Astrocyte (in vitro differentiated cells and primary cell): ENCODE data around the gene NOS1. TPM values are rescaled to one million over a fixed set of nuclear protein-coding genes. Genes with fewer than 3 reads are reported as not detected.
A peak's percentile ranks its signal among the peaks of the same experiment; 100 is the strongest.

Source experiments
- DNase-seq: peaks from one replicate; pipeline ENCODE4 v3.0.0-alpha.2; 2010; ENCODE audit warnings: low read depth
- FAIRE-seq: peaks from 2 replicates; lab custom pipeline; 2011; peaks lifted over from hg19 to GRCh38; lab: Jason Lieb, UNC
- H2AFZ ChIP-seq: 2 replicates; pipeline ENCODE4 v1.6.0; 2012; ENCODE audit warnings: low read depth, low read length, inconsistent platforms
- H3K27ac ChIP-seq: 2 replicates; pipeline ENCODE4 v1.5.1; 2011; ENCODE audit warnings: low read depth, low read length, inconsistent platforms
- H3K27me3 ChIP-seq: 2 replicates; pipeline ENCODE4 v1.6.0; 2011; ENCODE audit warnings: low read length, inconsistent platforms; ENCODE audit not compliant: insufficient read depth
- H3K36me3 ChIP-seq: 2 replicates; pipeline ENCODE4 v1.5.1; 2011; ENCODE audit warnings: low read length, inconsistent platforms; ENCODE audit not compliant: insufficient read depth
- H3K4me1 ChIP-seq: 2 replicates; pipeline ENCODE4 v1.5.1; 2011; ENCODE audit warnings: low read length, inconsistent platforms; ENCODE audit not compliant: insufficient read depth
- H3K4me2 ChIP-seq: 2 replicates; pipeline ENCODE4 v1.6.0; 2012; ENCODE audit warnings: low read length, inconsistent platforms
- H3K4me3 ChIP-seq: 2 replicates; pipeline ENCODE4 v1.5.1; 2011; ENCODE audit warnings: low read depth, mild to moderate bottlenecking, low read length, inconsistent platforms; ENCODE audit not compliant: insufficient read depth
- H3K79me2 ChIP-seq: 2 replicates; pipeline ENCODE4 v1.6.0; 2012; ENCODE audit warnings: mild to moderate bottlenecking, low read length, inconsistent platforms; ENCODE audit not compliant: insufficient read depth
- H3K9ac ChIP-seq: 2 replicates; pipeline ENCODE4 v1.6.0; 2012; ENCODE audit warnings: mild to moderate bottlenecking, low read length, inconsistent platforms
- H3K9me3 ChIP-seq: 2 replicates; pipeline ENCODE4 v1.5.1; 2012; ENCODE audit warnings: low read depth, mild to moderate bottlenecking, low read length, inconsistent platforms; ENCODE audit not compliant: insufficient read depth
- H4K20me1 ChIP-seq: 2 replicates; pipeline ENCODE4 v1.6.0; 2012; ENCODE audit warnings: low read length, inconsistent platforms; ENCODE audit not compliant: insufficient read depth
- H3K27ac Mint-ChIP-seq: one replicate; pipeline ENCODE4 v1.8.0; 2021; ENCODE audit warnings: mild to moderate bottlenecking, mixed read lengths; ENCODE audit not compliant: unreplicated experiment
- H3K27me3 Mint-ChIP-seq: one replicate; pipeline ENCODE4 v1.8.0; 2021; ENCODE audit warnings: low read depth, mixed read lengths; ENCODE audit not compliant: unreplicated experiment
- H3K36me3 Mint-ChIP-seq: one replicate; pipeline ENCODE4 v1.8.0; 2021; ENCODE audit warnings: low read depth, mixed read lengths; ENCODE audit not compliant: unreplicated experiment
- H3K4me1 Mint-ChIP-seq: one replicate; pipeline ENCODE4 v1.8.0; 2021; ENCODE audit warnings: low read depth, mixed read lengths; ENCODE audit not compliant: unreplicated experiment
- H3K4me3 Mint-ChIP-seq: one replicate; pipeline ENCODE4 v1.8.0; 2021; ENCODE audit warnings: mild to moderate bottlenecking, moderate library complexity, mixed read lengths; ENCODE audit not compliant: unreplicated experiment
- H3K9me3 Mint-ChIP-seq: one replicate; pipeline ENCODE4 v1.8.0; 2021; ENCODE audit warnings: mild to moderate bottlenecking, mixed read lengths; ENCODE audit not compliant: unreplicated experiment
- EZH2 ChIP-seq: IDR thresholded peaks from 2 replicates; pipeline ENCODE4 v1.6.1; 2012; ENCODE audit warnings: mild to moderate bottlenecking, low read length, inconsistent platforms; ENCODE audit not compliant: insufficient read depth
- total RNA-seq: library from RNA; stranded (reverse); gene quantifications from 2 replicates; pipeline ENCODE4 v1.2.1, GENCODE V29; 2021
- TF ChIP-seq, protein P1 (sequence below): IDR thresholded peaks from 2 replicates; pipeline ENCODE4 v1.5.1; 2011; ENCODE audit warnings: low read depth, mild to moderate bottlenecking, inconsistent platforms, low read length, moderate library complexity; ENCODE audit not compliant: insufficient read depth

The NOS1 gene
- total RNA-seq, 1 donor from 2014 or later, result 0.05 TPM

DNA sequence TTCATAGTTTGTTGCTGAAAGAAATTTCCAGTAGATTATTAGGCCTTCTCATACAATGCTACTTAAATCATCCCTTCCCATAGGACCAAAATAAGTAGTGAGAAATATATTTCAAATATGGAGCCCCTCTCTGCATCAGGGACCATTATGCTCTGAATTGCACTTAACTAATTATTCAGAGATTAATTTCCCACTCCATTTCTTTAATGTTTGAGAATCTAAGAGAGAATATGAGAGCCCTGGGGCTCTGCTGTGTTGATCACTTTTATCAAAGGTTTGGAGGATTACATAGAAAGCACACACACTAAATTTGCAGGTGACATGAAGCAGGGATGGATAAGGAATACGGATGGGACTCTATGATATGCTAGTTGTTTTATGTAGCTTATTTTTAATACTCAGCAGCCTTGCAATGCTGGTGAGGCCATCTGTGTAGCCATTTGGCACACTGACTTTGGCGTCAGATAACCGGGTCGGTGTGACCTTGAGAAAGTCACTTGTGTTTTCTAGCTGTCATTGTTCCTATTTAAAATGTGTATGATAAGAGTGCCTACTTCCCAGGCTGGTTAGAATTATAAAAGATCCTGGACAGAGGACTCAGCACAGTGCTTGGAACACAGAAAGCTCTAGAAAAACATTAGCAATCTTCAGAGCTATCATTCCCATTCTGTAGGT, 121.2 kb downstream of the NOS1 start:
- no peaks in the 10 kb centered on the region for H3K9me3 ChIP-seq
- peaks cover 23% of the 10 kb centered on the region for H3K27me3 Mint-ChIP-seq
- no peaks in the 10 kb centered on the region for H4K20me1 ChIP-seq
- H2AFZ ChIP-seq, result no peak overlapping the region
- H3K9ac ChIP-seq, result no peak overlapping the region
- H3K27ac ChIP-seq, result no peak overlapping the region
- H3K4me3 ChIP-seq, result no peak overlapping the region
- no peaks in the 10 kb centered on the region for H3K36me3 Mint-ChIP-seq
- H3K4me1 Mint-ChIP-seq, result no peaks in the 10 kb centered on the region
- H3K4me3 Mint-ChIP-seq, result no peak overlapping the region
- H3K27me3 ChIP-seq, result no peaks in the 10 kb centered on the region
- FAIRE-seq, result no peak
- H3K36me3 ChIP-seq, result no peaks in the 10 kb centered on the region
- no peak overlapping the region for H3K4me2 ChIP-seq
- H3K9me3 Mint-ChIP-seq, result peaks cover 2% of the 10 kb centered on the region
- no peaks in the 10 kb centered on the region for H3K79me2 ChIP-seq
- no peak for DNase-seq
- no peaks in the 10 kb centered on the region for H3K4me1 ChIP-seq
- TF ChIP-seq, protein P1, sequence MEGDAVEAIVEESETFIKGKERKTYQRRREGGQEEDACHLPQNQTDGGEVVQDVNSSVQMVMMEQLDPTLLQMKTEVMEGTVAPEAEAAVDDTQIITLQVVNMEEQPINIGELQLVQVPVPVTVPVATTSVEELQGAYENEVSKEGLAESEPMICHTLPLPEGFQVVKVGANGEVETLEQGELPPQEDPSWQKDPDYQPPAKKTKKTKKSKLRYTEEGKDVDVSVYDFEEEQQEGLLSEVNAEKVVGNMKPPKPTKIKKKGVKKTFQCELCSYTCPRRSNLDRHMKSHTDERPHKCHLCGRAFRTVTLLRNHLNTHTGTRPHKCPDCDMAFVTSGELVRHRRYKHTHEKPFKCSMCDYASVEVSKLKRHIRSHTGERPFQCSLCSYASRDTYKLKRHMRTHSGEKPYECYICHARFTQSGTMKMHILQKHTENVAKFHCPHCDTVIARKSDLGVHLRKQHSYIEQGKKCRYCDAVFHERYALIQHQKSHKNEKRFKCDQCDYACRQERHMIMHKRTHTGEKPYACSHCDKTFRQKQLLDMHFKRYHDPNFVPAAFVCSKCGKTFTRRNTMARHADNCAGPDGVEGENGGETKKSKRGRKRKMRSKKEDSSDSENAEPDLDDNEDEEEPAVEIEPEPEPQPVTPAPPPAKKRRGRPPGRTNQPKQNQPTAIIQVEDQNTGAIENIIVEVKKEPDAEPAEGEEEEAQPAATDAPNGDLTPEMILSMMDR, result no peak
- no peak for TF ChIP-seq EZH2
- no peak overlapping the region for H3K27ac Mint-ChIP-seq

DNA sequence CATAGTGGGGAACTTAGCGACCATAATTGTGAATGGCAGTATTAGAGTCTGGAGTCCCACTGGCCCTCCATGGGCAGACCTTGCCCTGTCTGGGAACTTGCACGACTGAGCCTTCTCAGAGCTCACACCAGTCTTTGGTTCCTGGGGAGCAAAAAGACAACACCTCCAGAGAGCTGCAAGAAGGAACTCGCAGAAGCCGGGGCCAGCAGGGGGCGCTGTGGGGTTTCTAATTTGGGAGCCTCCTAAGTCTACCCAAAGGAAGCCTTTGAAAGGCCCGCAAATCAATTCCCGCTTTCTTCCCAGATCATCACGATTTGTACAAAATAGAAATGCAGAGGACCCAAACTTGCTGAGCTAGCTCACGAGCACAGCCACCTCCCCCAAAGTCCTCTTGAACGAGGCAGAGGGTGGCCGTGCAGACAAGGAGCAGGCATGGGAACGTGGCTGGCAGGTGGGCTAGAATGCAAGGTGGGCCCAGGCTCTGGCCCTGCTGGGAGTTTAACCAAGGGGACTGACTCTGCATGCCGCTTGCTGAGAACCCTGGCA, 124.9 kb downstream of the NOS1 start:
- H3K9me3 Mint-ChIP-seq, result no peaks in the 10 kb centered on the region
- DNase-seq, result peak; percentile 16
- no peak overlapping the region for H3K27ac ChIP-seq
- no peaks in the 10 kb centered on the region for H3K9me3 ChIP-seq
- H3K27me3 ChIP-seq, result no peaks in the 10 kb centered on the region
- H3K4me2 ChIP-seq, result no peak overlapping the region
- no peaks in the 10 kb centered on the region for H3K36me3 ChIP-seq
- H3K79me2 ChIP-seq, result no peaks in the 10 kb centered on the region
- FAIRE-seq, result no peak
- no peak overlapping the region for H3K27ac Mint-ChIP-seq
- no peak overlapping the region for H3K4me3 ChIP-seq
- no peaks in the 10 kb centered on the region for H3K4me1 Mint-ChIP-seq
- peaks cover 20% of the 10 kb centered on the region for H3K27me3 Mint-ChIP-seq
- H3K9ac ChIP-seq, result no peak overlapping the region
- no peaks in the 10 kb centered on the region for H4K20me1 ChIP-seq
- no peak for TF ChIP-seq EZH2
- TF ChIP-seq, protein P1, result peak; percentile 62
- H3K4me1 ChIP-seq, result no peaks in the 10 kb centered on the region
- H2AFZ ChIP-seq, result no peak overlapping the region
- H3K36me3 Mint-ChIP-seq, result no peaks in the 10 kb centered on the region
- no peak overlapping the region for H3K4me3 Mint-ChIP-seq

DNA sequence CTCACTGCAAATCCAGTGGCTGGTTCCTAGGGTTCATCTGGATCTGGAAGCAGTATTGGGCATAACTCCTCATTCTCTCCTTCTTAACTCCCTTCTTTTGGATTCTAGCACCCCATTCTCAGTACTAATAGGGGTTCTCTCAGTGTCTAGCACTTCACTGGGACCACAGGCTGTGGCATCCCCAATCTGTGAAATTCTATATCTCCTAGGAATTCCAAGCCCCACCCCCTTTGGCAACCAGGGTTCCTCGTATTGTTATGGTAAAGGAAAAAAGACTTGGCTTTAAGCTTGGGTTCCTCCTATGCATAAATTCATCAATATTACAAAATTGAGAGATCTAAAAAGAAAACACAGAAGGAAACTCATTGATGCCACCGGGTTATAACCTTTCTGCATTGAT, 126.2 kb downstream of the NOS1 start:
- Histone ChIP-seq H3K79me2 (no peaks in the 10 kb centered on the region), H3K4me3 (no peak overlapping the region), H3K36me3 (no peaks in the 10 kb centered on the region), H3K4me1 (no peaks in the 10 kb centered on the region), H2AFZ (no peak overlapping the region), H4K20me1 (no peaks in the 10 kb centered on the region), H3K27me3 (no peaks in the 10 kb centered on the region), H3K27ac (no peak overlapping the region), H3K4me2 (no peak overlapping the region), H3K9ac (no peak overlapping the region), H3K9me3 (no peaks in the 10 kb centered on the region)
- peaks cover 21% of the 10 kb centered on the region for H3K27me3 Mint-ChIP-seq
- no peaks in the 10 kb centered on the region for H3K4me1 Mint-ChIP-seq
- no peak overlapping the region for H3K27ac Mint-ChIP-seq
- no peaks in the 10 kb centered on the region for H3K36me3 Mint-ChIP-seq
- H3K9me3 Mint-ChIP-seq, result no peaks in the 10 kb centered on the region
- FAIRE-seq (no peak), DNase-seq (no peak)
- H3K4me3 Mint-ChIP-seq, result no peak overlapping the region
- TF ChIP-seq, protein P1, result no peak
